Measurements from ENCODE around the gene ZNF302. TPM values are rescaled to one million over a fixed set of nuclear protein-coding genes. Genes with fewer than 3 reads are reported as not detected.

ZNF302 gene
- total and polyA plus RNA-seq, 2 donors from 2014 or later: 25.5 to 36.4 TPM

DNA sequence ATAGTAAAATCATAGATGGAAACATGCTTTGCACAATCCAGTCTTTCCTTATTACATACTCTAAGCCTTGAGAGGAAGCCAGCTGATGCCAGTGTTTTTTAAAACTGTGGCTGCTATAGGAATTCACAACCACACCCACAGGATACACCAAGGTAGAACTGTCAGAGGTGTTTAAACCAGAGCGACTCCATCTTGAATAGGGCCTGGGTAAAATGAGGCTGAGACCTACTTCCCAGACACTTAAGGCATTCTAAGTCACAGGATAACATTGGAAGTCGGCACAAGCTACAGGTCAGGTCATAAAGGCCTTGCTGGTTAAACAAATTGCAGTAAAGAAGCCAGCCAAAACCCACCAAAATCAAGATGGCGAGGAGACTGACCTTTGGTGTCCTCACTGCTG, 2.2 kb upstream of the ZNF302 start:
- DNase-seq: no peak
- Histone ChIP-seq H3K9ac (ENCODE audit: low read length in 3 of 3) (no peak overlapping the region), H3K36me3 (ENCODE audit: control insufficient read depth in 2 of 3, insufficient read depth in 3 of 3, low read length in 3 of 3) (peaks cover 11 to 16% (median 11%) of the 10 kb centered on the region in 3 donors), H3K4me3 (ENCODE audit: low read length in 3 of 3) (no peak overlapping the region), H3K27ac (ENCODE audit: low read depth in 2 of 2, low read length in 2 of 2) (no peak overlapping the region), H3K27me3 (ENCODE audit: control insufficient read depth, insufficient read depth, low read length) (no peaks in the 10 kb centered on the region), H3K4me1 (ENCODE audit: control insufficient read depth in 2 of 3, insufficient read depth in 2 of 3, low read depth in 1 of 3, low read length in 3 of 3) (peaks cover 0 to 8% (median 5%) of the 10 kb centered on the region in 3 donors), H3K9me3 (ENCODE audit: control insufficient read depth in 2 of 3, insufficient read depth in 1 of 3, low read length in 3 of 3) (peaks cover 0 to 11% (median 2%) of the 10 kb centered on the region in 3 donors)
- TF ChIP-seq, protein P1, sequence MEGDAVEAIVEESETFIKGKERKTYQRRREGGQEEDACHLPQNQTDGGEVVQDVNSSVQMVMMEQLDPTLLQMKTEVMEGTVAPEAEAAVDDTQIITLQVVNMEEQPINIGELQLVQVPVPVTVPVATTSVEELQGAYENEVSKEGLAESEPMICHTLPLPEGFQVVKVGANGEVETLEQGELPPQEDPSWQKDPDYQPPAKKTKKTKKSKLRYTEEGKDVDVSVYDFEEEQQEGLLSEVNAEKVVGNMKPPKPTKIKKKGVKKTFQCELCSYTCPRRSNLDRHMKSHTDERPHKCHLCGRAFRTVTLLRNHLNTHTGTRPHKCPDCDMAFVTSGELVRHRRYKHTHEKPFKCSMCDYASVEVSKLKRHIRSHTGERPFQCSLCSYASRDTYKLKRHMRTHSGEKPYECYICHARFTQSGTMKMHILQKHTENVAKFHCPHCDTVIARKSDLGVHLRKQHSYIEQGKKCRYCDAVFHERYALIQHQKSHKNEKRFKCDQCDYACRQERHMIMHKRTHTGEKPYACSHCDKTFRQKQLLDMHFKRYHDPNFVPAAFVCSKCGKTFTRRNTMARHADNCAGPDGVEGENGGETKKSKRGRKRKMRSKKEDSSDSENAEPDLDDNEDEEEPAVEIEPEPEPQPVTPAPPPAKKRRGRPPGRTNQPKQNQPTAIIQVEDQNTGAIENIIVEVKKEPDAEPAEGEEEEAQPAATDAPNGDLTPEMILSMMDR (IDR thresholded peaks at IDR 0.05; ENCODE audit: borderline replicate concordance, extremely low read depth, insufficient read depth): no peak
- FAIRE-seq: no peak
- intact Hi-C loops (cut with DNase I): no loop called here

DNA sequence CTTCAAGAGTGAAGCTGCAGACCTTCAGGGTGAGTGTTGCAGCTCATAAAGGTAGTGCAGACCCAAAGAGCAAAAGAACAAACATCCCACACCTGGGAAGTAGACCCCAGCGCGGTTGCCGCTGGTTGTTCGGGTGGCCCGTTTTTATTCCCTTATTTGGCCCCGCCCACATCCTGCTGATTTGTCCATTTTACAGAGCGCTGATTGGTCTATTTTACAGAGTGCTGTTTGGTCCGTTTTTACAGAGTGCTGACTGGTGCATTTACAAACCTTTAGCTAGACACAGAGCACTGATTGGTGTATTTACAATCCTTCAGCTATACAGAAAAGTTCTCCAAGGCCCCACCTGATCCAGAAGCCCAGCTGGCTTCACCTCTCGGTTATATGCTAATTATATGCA, 1.6 kb upstream of the ZNF302 start:
- H3K9ac ChIP-seq (ENCODE audit: low read length in 3 of 3): no peak overlapping the region
- H3K9me3 ChIP-seq (ENCODE audit: control insufficient read depth in 2 of 3, insufficient read depth in 1 of 3, low read length in 3 of 3): peaks cover 0 to 11% (median 2%) of the 10 kb centered on the region in 3 donors
- DNase-seq (no peak), FAIRE-seq (no peak)
- peaks cover 11 to 16% (median 11%) of the 10 kb centered on the region in 3 donors for H3K36me3 ChIP-seq (ENCODE audit: control insufficient read depth in 2 of 3, insufficient read depth in 3 of 3, low read length in 3 of 3)
- peak overlapping the region in 2 of 3 donors; percentile 92 to 97 for H3K4me3 ChIP-seq (ENCODE audit: low read length in 3 of 3)
- H3K27ac ChIP-seq (ENCODE audit: low read depth in 2 of 2, low read length in 2 of 2): no peak overlapping the region
- TF ChIP-seq, protein P1 (IDR thresholded peaks at IDR 0.05; ENCODE audit: borderline replicate concordance, extremely low read depth, insufficient read depth): no peak
- peaks cover 0 to 8% (median 5%) of the 10 kb centered on the region in 3 donors for H3K4me1 ChIP-seq (ENCODE audit: control insufficient read depth in 2 of 3, insufficient read depth in 2 of 3, low read depth in 1 of 3, low read length in 3 of 3)
- intact Hi-C loops (cut with DNase I): no loop called here
- H3K27me3 ChIP-seq (ENCODE audit: control insufficient read depth, insufficient read depth, low read length): no peaks in the 10 kb centered on the region

DNA sequence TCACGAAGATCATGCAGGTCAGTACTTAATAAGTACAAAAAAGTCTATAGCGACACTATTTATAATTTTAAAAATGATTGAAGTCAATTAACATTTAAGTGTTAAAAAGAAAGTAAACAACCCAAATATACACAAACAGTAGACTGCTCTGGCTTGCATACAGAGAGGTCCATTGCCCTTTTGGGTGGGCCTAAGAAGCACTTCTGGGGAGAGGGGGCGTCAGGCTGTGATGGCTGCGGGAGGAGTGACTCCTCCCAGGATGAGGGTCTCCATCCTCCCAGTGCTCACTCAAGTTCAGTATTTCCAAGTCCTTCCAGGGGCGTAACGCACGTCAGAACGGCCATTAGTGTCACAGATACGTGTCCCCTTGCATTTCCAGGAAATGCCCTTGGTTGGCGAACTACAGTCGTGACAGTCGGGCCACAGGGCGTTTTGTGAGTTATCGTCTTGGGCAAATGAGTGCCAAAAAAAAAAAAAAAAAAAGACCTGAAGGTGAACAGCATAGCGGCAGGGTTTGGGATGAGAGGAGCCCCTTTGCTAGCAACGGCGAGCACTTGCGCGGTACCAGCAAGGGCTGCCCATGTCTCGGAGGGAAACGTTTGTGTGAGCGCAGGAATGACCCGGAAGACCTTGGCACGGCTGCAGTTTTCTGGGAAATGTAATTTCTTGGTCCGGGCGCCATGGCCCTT, 637 bp upstream of the ZNF302 start, which contains the start of gene SCGB2B2:
SCGB2B2 (minus strand) TSS at position 463 of the 689 bp plus-strand sequence. CDS start 82,596 bp downstream, outside the sequence.
- Histone ChIP-seq H3K27me3 (ENCODE audit: control insufficient read depth, insufficient read depth, low read length) (no peaks in the 10 kb centered on the region), H3K27ac (ENCODE audit: low read depth in 2 of 2, low read length in 2 of 2) (peak within 1 kb of the TSS; percentile 95), H3K4me1 (ENCODE audit: control insufficient read depth in 2 of 3, insufficient read depth in 2 of 3, low read depth in 1 of 3, low read length in 3 of 3) (peaks cover 0 to 8% (median 5%) of the 10 kb centered on the region in 3 donors), H3K9ac (ENCODE audit: low read length in 3 of 3) (peak within 1 kb of the TSS; percentile 67 to 88 (median 86)), H3K36me3 (ENCODE audit: control insufficient read depth in 2 of 3, insufficient read depth in 3 of 3, low read length in 3 of 3) (peaks cover 14 to 21% (median 15%) of the 10 kb centered on the region in 3 donors), H3K4me3 (ENCODE audit: low read length in 3 of 3) (peak within 1 kb of the TSS; percentile 92 to 97 (median 94)), H3K9me3 (ENCODE audit: control insufficient read depth in 2 of 3, insufficient read depth in 1 of 3, low read length in 3 of 3) (peaks cover 4 to 17% (median 6%) of the 10 kb centered on the region in 3 donors)
- intact Hi-C loops (cut with DNase I): no loop called here
- DNase-seq: peak in 4 of 5 donors; percentile 75 to 89 (median 84)
- no peak for FAIRE-seq
- TF ChIP-seq, protein P1 (IDR thresholded peaks at IDR 0.05; ENCODE audit: borderline replicate concordance, extremely low read depth, insufficient read depth): no peak

Data from kidney (tissue), 14 donors.